ENCODE measurements around the gene AFF1.

Gene AFF1

DNA sequence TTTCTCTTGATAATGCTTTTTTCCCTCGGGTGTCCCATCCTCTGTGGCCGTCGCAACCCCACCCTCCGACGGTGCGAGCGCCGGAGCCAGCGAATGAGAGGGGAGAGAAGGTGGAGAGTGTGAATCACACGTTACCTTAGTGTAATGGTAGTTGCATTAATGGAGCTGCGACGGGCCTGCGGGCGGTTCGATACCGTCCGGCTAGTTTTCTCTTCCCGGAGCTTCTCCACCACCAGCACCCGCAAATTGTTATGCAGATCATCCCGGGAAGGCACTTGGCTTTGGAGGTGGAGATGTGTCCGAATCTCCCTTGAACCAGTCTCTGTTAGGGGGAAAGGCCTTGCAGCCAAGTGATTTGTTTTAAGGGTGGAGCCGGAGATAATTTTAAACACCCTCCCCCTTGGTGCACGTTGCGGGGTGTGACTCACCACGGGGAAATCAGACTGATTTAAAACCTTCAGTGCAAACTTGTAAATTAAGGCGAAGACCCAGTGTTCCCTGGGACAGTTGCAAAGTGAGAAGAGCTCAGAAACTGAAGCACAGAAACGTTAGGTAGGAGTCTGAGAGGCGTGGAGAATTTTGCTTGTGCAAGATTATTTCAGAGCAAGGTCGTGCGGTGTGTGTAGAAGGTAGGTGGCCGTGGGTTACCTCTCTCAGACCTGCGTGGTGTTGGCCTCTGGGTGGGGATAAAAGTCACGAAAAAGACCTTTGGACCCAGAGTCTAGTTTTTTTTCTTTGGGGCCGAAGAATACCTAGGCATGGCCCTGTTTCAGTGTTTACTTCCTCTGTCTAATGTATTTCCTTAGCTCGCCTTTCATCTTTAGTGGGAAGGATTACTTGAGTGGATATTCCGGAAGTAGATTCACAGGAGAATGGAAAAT lies 1.3 kb downstream of the AFF1 start:
- TF ChIP-seq TAF1 (IDR thresholded peaks at IDR 0.05; ENCODE audit: low read depth) (peak; percentile 51), TEAD4 (IDR thresholded peaks at IDR 0.05) (0 out of 2 replicates have a peak, but pooled peaks have one; percentile 23), YY1 (IDR thresholded peaks at IDR 0.05; ENCODE audit: low read depth) (peak; percentile 52; the same call in 1 of the 2 replicates), CEBPB (IDR thresholded peaks at IDR 0.05) (no peak), NFIC (IDR thresholded peaks at IDR 0.05) (peak; percentile 31; the same call in 1 of the 2 replicates), TCF12 (IDR thresholded peaks at IDR 0.05; ENCODE audit: low read depth) (no peak), EP300 (IDR thresholded peaks at IDR 0.05; ENCODE audit: borderline replicate concordance) (no peak; the same call in 1 of the 2 replicates), EGR1 (IDR thresholded peaks at IDR 0.05) (no peak), FOXM1 (IDR thresholded peaks at IDR 0.05; ENCODE audit: borderline replicate concordance, low read depth) (no peak), ZBTB7A (IDR thresholded peaks at IDR 0.05; ENCODE audit: low read depth) (no peak), RAD21 (IDR thresholded peaks at IDR 0.05; ENCODE audit: low read depth) (no peak), CREB1 (IDR thresholded peaks at IDR 0.05; ENCODE audit: low read depth) (0 out of 2 replicates have a peak, but pooled peaks have one; percentile 34)
- TF ChIP-seq, protein P1, sequence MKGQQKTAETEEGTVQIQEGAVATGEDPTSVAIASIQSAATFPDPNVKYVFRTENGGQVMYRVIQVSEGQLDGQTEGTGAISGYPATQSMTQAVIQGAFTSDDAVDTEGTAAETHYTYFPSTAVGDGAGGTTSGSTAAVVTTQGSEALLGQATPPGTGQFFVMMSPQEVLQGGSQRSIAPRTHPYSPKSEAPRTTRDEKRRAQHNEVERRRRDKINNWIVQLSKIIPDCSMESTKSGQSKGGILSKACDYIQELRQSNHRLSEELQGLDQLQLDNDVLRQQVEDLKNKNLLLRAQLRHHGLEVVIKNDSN (IDR thresholded peaks at IDR 0.05): no peak
- TF ChIP-seq, protein P2, sequence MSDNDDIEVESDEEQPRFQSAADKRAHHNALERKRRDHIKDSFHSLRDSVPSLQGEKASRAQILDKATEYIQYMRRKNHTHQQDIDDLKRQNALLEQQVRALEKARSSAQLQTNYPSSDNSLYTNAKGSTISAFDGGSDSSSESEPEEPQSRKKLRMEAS (IDR thresholded peaks at IDR 0.05): peak; percentile 73
- TF ChIP-seq, protein P3, sequence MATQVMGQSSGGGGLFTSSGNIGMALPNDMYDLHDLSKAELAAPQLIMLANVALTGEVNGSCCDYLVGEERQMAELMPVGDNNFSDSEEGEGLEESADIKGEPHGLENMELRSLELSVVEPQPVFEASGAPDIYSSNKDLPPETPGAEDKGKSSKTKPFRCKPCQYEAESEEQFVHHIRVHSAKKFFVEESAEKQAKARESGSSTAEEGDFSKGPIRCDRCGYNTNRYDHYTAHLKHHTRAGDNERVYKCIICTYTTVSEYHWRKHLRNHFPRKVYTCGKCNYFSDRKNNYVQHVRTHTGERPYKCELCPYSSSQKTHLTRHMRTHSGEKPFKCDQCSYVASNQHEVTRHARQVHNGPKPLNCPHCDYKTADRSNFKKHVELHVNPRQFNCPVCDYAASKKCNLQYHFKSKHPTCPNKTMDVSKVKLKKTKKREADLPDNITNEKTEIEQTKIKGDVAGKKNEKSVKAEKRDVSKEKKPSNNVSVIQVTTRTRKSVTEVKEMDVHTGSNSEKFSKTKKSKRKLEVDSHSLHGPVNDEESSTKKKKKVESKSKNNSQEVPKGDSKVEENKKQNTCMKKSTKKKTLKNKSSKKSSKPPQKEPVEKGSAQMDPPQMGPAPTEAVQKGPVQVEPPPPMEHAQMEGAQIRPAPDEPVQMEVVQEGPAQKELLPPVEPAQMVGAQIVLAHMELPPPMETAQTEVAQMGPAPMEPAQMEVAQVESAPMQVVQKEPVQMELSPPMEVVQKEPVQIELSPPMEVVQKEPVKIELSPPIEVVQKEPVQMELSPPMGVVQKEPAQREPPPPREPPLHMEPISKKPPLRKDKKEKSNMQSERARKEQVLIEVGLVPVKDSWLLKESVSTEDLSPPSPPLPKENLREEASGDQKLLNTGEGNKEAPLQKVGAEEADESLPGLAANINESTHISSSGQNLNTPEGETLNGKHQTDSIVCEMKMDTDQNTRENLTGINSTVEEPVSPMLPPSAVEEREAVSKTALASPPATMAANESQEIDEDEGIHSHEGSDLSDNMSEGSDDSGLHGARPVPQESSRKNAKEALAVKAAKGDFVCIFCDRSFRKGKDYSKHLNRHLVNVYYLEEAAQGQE (IDR thresholded peaks at IDR 0.05; ENCODE audit: low read depth): no peak

DNA sequence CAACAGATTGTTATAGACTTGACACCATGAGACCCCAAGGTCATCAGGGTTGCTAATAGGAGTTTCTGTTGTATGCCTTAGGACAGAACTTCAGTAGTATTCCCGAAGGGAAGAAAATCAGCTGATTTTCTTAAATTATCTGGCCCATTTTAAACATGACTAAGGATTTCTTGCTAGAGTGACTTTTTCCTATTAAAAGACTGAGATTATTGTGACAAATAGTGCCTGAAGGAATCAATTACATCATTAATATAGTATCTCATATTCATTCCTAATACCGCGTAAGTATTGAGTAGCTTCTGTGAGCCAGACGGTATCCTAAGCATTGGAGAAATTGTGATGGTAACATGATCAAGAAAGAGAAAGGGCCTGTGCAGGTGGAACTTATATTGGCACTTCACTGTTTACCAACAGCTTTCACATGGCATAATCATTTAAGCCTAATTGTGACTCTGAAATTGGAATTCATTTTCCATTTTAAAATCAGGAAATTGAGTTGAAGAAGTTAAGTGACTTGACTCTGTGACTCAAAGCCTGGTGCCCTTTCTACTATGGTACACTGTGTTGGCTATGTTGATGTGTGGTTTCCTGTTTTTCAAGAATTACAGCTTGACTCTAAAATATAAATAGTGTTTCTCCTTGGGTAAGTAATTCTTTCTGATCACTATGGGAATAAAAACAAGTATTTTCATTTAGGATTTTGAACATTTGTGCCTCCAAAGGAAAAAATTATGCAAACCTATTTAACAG lies 4.1 kb downstream of the AFF1 start:
- TF ChIP-seq CREB1 (IDR thresholded peaks at IDR 0.05; ENCODE audit: low read depth) (no peak), RAD21 (IDR thresholded peaks at IDR 0.05; ENCODE audit: low read depth) (no peak), CEBPB (IDR thresholded peaks at IDR 0.05) (no peak), NFIC (IDR thresholded peaks at IDR 0.05) (no peak), YY1 (IDR thresholded peaks at IDR 0.05; ENCODE audit: low read depth) (no peak), FOXM1 (IDR thresholded peaks at IDR 0.05; ENCODE audit: borderline replicate concordance, low read depth) (no peak), ZBTB7A (IDR thresholded peaks at IDR 0.05; ENCODE audit: low read depth) (no peak), EGR1 (IDR thresholded peaks at IDR 0.05) (no peak), TAF1 (IDR thresholded peaks at IDR 0.05; ENCODE audit: low read depth) (no peak), EP300 (IDR thresholded peaks at IDR 0.05; ENCODE audit: borderline replicate concordance) (no peak), TCF12 (IDR thresholded peaks at IDR 0.05; ENCODE audit: low read depth) (no peak), TEAD4 (IDR thresholded peaks at IDR 0.05) (no peak)
- TF ChIP-seq, protein P3 (IDR thresholded peaks at IDR 0.05; ENCODE audit: low read depth): no peak
- TF ChIP-seq, protein P2 (IDR thresholded peaks at IDR 0.05): no peak
- TF ChIP-seq, protein P1 (IDR thresholded peaks at IDR 0.05): no peak

DNA sequence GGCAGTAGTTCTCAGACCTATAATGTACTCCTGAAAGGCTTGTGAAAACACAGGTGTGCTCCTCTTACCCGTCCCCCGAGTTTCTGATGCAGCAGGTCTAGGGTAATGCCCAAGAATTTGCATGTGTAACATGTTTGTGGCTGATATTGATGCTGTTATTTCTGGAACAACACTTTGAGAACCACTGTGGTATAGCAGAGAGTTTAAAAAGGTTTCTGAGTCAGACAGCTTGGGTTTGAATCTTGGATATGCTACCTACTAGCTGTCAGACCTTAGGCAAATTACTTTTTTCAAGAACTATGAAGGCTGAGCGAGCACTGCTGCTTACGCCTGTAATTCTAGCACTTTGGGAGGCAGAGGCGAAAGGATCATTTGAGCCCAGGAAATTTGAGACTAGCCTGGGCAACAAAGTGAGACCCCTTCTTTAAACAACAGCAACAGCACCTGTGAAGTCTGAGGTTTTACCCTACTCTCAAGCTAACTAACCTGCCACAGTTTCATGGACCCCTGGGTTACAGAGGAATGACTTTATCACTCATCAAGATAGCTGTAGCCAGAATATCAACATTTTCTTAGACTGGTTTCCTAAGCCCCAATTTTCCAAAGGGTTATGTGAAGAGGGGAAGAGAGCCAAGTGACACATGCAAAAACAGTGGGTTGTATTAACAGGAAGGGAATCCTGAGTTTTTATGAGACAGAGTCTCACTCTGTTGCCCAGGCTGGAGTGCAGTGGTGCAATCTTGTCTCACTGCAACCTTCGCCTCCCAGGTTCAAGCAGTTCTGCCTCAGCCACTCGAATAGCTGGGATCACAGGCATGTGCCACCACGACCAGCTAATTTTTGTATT lies 5.1 kb downstream of the AFF1 start:
- TF ChIP-seq, protein P2 (IDR thresholded peaks at IDR 0.05): no peak
- TF ChIP-seq, protein P3 (IDR thresholded peaks at IDR 0.05; ENCODE audit: low read depth): no peak
- TF ChIP-seq YY1 (IDR thresholded peaks at IDR 0.05; ENCODE audit: low read depth) (no peak), ZBTB7A (IDR thresholded peaks at IDR 0.05; ENCODE audit: low read depth) (no peak), CEBPB (IDR thresholded peaks at IDR 0.05) (no peak), NFIC (IDR thresholded peaks at IDR 0.05) (no peak), TCF12 (IDR thresholded peaks at IDR 0.05; ENCODE audit: low read depth) (no peak), EGR1 (IDR thresholded peaks at IDR 0.05) (no peak)
- TF ChIP-seq, protein P1 (IDR thresholded peaks at IDR 0.05): no peak
